ENCODE results near the gene HKDC1. TPM values are rescaled to one million over a fixed set of nuclear protein-coding genes. Genes with fewer than 3 reads are reported as not detected.
A peak's percentile ranks its signal among the peaks of the same experiment; 100 is the strongest.
"Not testable (repeated sequence)": the region's sequence is repeated elsewhere in the genome, so short reads cannot be mapped to it uniquely, and the experiment has no call there.

The HKDC1 gene
- 0.06 and 0.50 TPM in 2 replicates for total RNA-seq (2014; rRNA removed; shearing (Covaris generic))

- no peak for DNase-seq (ENCODE audit: low read depth in 1 of 2, low spot score in 2 of 2)
- Histone ChIP-seq H3K4me1 (replicated peaks) (peaks cover 13% of the 10 kb centered on the region; the same call in 1 of the 2 replicates), H3K9me3 (replicated peaks) (no peaks in the 10 kb centered on the region)
These were observed at the start of gene HKDC1 for GRCh38 chr10:69220041-69220451. TSS of gene HKDC1 (plus strand) at chr10:69220332. CDS start at chr10:69220436, 104 bp downstream.

DNA sequence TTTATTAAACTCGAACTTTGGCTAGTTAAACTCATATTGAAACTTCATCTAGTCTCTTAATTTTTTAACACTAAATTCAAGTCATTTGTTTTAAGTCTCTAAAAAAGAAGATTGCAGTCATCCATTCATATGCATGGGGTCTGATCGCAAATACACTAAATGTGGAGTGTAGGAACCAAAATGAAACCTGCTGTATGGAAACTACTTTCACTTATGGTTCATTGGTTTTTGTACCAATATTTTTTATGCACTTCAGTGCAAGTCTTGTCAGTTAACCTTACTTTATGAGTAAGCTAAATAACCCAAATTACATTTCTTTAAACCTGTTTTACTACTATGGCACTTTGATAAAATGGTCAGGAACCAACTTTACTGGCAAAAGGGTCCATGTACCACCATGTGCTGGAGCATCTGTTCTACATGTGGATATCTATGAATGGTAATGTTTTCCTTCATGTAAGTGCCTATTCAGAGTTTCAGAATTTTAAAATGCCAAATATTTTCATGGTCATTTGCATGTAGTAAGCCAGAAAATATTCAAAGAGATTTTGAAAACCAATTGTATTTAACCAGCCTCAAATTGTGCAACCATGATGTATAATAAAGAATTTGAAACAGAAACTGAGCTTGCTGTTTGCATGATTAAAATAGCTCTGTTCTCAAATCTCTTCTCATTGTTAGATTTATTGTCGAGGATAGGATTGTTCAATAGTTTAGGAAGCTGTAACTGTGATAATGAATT is 47.7 kb upstream of the HKDC1 start:
- no peak overlapping the region for H3K27ac ChIP-seq
- DNase-seq (ENCODE audit: low read depth in 1 of 2, low spot score in 2 of 2): no peak

More at GRCh38 chr10:69220041-69220451, at the start of gene HKDC1:
- Histone ChIP-seq H3K27me3 (replicated peaks) (no peaks in the 10 kb centered on the region; the same call in 1 of the 2 replicates), H3K27ac (no peak within 1 kb of the TSS), H3K4me3 (no peak within 1 kb of the TSS), H3K36me3 (no peaks in the 10 kb centered on the region)

DNA sequence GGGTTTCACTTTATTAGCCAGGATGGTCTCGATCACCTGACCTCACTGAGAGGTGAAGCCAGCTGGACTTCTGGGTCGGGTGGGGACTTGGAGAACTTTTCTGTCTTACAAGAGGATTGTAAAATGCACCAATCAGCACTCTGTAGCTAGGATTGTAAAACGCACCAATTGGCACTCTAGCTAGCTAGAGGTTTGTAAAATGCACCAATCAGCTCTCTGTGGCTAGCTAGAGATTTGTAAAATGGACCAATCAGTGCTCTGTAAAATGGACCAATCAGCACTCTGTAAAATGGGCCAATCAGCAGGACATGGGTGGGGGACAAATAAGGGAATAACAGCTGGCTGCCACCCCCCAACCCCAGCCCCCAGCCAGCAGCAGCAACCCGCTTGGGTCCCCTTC is 44.8 kb upstream of the HKDC1 start:
- not testable (repeated sequence) for DNase-seq (ENCODE audit: low read depth in 1 of 2, low spot score in 2 of 2); H3K4me3 ChIP-seq; H3K9me3 ChIP-seq (replicated peaks); H3K4me1 ChIP-seq (replicated peaks); H3K27ac ChIP-seq; H3K27me3 ChIP-seq (replicated peaks)
- peaks cover 10% of the 10 kb centered on the region for H3K36me3 ChIP-seq

More for the DNA sequence above, 47.7 kb upstream of the HKDC1 start:
- H3K27me3 ChIP-seq (replicated peaks): no peaks in the 10 kb centered on the region
- H3K4me3 ChIP-seq: no peak overlapping the region
- H3K36me3 ChIP-seq: peaks cover 23% of the 10 kb centered on the region
- H3K9me3 ChIP-seq (replicated peaks): no peaks in the 10 kb centered on the region
- no peaks in the 10 kb centered on the region for H3K4me1 ChIP-seq (replicated peaks)

- Histone ChIP-seq H3K4me1 (replicated peaks) (peaks cover 12% of the 10 kb centered on the region), H3K36me3 (peaks cover 14% of the 10 kb centered on the region), H3K4me3 (no peak overlapping the region), H3K27ac (no peak overlapping the region), H3K9me3 (replicated peaks) (no peaks in the 10 kb centered on the region), H3K27me3 (replicated peaks) (no peaks in the 10 kb centered on the region)
- no peak for DNase-seq (ENCODE audit: low read depth in 1 of 2, low spot score in 2 of 2)
These were observed 43.3 kb upstream of the HKDC1 start for GRCh38 chr10:69176823-69177222.

DNA sequence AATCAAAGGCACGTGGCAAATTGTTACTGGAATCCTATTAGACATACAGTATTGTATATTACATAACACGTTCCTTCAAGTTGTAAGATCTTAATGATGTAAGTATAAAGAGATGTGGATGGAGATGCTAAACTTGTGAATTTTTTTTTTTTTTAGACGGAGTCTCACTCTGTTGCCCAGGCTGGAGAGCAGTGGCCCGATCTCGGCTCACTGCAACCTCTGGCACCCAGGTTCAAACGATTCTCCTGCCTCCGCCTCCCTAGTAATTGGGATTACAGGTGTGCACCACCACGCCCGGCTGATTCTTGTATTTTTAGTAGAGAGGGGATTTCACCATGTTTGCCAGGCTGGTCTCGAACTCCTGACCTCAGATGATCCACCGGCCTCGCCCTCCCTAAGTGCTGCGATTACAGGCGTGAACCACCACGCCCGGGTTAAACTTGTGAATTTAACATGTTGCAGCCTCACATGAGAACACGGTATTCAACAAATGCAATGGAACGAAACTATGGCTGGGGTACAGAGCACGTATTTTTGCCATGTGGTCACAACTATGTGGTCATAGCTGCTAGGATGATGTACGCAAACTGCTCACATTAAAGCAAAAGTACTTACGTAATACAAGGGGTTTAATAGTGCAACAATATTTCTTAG is 40.9 kb upstream of the HKDC1 start:
- Histone ChIP-seq H3K27me3 (replicated peaks) (no peaks in the 10 kb centered on the region), H3K4me3 (peak overlapping the region; percentile 90), H3K27ac (peak overlapping the region; percentile 99), H3K36me3 (peaks cover 25% of the 10 kb centered on the region), H3K9me3 (replicated peaks) (no peaks in the 10 kb centered on the region), H3K4me1 (replicated peaks) (peaks cover 12% of the 10 kb centered on the region)
- DNase-seq (ENCODE audit: low read depth in 1 of 2, low spot score in 2 of 2): no peak

GRCh38 chr10:69179743-69180524 is 40.2 kb upstream of the HKDC1 start, which contains the start of gene SUPV3L1:
TSS of gene SUPV3L1 (plus strand) at chr10:69180234. CDS start at chr10:69180292, 58 bp downstream.
- H3K9me3 ChIP-seq (replicated peaks): no peaks in the 10 kb centered on the region
- DNase-seq (ENCODE audit: low read depth in 1 of 2, low spot score in 2 of 2): peak; percentile 96 to 99
- H3K27ac ChIP-seq: peak within 1 kb of the TSS; percentile 99
- H3K27me3 ChIP-seq (replicated peaks): no peaks in the 10 kb centered on the region
- peaks cover 27% of the 10 kb centered on the region for H3K36me3 ChIP-seq
- peaks cover 12% of the 10 kb centered on the region for H3K4me1 ChIP-seq (replicated peaks)
- peak within 1 kb of the TSS; percentile 90 for H3K4me3 ChIP-seq

DNA sequence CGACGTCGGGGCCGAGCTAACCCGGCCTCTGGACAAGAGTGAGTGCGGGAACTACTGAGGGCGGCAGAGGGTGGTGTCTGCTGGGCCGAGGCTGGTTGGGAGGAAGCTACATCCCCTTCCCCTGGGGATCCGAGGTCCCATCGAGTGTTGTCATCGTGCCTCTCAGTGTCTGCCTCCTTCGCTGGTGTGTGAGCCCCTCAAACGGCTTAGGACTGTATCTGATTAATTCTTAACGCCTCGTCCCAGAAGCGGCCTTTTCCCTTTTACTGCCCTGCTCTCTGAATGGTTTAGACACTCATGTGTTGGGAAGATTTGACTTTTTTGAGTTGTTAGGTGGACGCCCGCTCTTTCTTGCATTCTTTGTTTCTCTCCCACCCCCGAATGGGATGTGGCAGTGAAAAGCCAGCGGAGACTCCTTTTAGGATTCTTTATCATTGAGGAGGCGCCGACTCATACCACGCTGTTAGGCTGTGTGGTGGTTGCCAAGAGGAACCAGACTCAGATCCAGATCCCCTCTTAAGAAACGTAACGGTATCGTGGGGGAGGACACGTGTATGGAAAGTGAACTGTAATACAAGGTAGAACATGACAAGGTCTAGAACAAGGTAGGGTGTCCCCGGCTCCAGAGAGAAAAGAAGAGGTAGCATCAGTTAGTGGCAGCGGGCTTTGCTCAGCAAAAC is 39.5 kb upstream of the HKDC1 start:
- peaks cover 27% of the 10 kb centered on the region for H3K36me3 ChIP-seq
- no peaks in the 10 kb centered on the region for H3K27me3 ChIP-seq (replicated peaks)
- H3K27ac ChIP-seq: peak overlapping the region; percentile 99
- H3K9me3 ChIP-seq (replicated peaks): no peaks in the 10 kb centered on the region
- H3K4me3 ChIP-seq: peak overlapping the region; percentile 90
- DNase-seq (ENCODE audit: low read depth in 1 of 2, low spot score in 2 of 2): peak in 1 of 2 experiments; percentile 48
- peaks cover 12% of the 10 kb centered on the region for H3K4me1 ChIP-seq (replicated peaks)

- Histone ChIP-seq H3K4me3 (peak overlapping the region; percentile 90), H3K27me3 (replicated peaks) (no peaks in the 10 kb centered on the region), H3K9me3 (replicated peaks) (no peaks in the 10 kb centered on the region), H3K27ac (peak overlapping the region; percentile 21; the same call in 1 of the 2 replicates), H3K36me3 (peaks cover 32% of the 10 kb centered on the region), H3K4me1 (replicated peaks) (peaks cover 12% of the 10 kb centered on the region)
- DNase-seq (ENCODE audit: low read depth in 1 of 2, low spot score in 2 of 2): no peak
These were observed 38.7 kb upstream of the HKDC1 start for GRCh38 chr10:69181433-69181832.

GRCh38 chr10:69182005-69182404 is 38.1 kb upstream of the HKDC1 start:
- no peak for DNase-seq (ENCODE audit: low read depth in 1 of 2, low spot score in 2 of 2)
- Histone ChIP-seq H3K27ac (no peak overlapping the region), H3K4me3 (no peak overlapping the region), H3K36me3 (peaks cover 37% of the 10 kb centered on the region), H3K4me1 (replicated peaks) (peaks cover 12% of the 10 kb centered on the region), H3K27me3 (replicated peaks) (no peaks in the 10 kb centered on the region), H3K9me3 (replicated peaks) (no peaks in the 10 kb centered on the region)

- Histone ChIP-seq H3K4me3 (no peak overlapping the region), H3K9me3 (replicated peaks) (no peaks in the 10 kb centered on the region), H3K27ac (no peak overlapping the region), H3K36me3 (peaks cover 60% of the 10 kb centered on the region), H3K27me3 (replicated peaks) (no peaks in the 10 kb centered on the region), H3K4me1 (replicated peaks) (peaks cover under 1% of the 10 kb centered on the region; the same call in 1 of the 2 replicates)
- no peak for DNase-seq (ENCODE audit: low read depth in 1 of 2, low spot score in 2 of 2)
These were observed 33.6 kb upstream of the HKDC1 start for GRCh38 chr10:69186524-69186923.

GRCh38 chr10:69201045-69201444 is 19.1 kb upstream of the HKDC1 start:
- H3K27ac ChIP-seq: no peak overlapping the region
- H3K4me3 ChIP-seq: no peak overlapping the region
- H3K9me3 ChIP-seq (replicated peaks): no peaks in the 10 kb centered on the region
- H3K36me3 ChIP-seq: peaks cover 40% of the 10 kb centered on the region
- no peak for DNase-seq (ENCODE audit: low read depth in 1 of 2, low spot score in 2 of 2)
- H3K27me3 ChIP-seq (replicated peaks): no peaks in the 10 kb centered on the region
- H3K4me1 ChIP-seq (replicated peaks): no peaks in the 10 kb centered on the region

- no peaks in the 10 kb centered on the region for H3K4me1 ChIP-seq (replicated peaks)
- DNase-seq (ENCODE audit: low read depth in 1 of 2, low spot score in 2 of 2): no peak
- H3K27ac ChIP-seq: no peak overlapping the region
- H3K9me3 ChIP-seq (replicated peaks): no peaks in the 10 kb centered on the region
- H3K36me3 ChIP-seq: peaks cover 48% of the 10 kb centered on the region
- no peak overlapping the region for H3K4me3 ChIP-seq
- no peaks in the 10 kb centered on the region for H3K27me3 ChIP-seq (replicated peaks)
These were observed 17.8 kb upstream of the HKDC1 start for GRCh38 chr10:69202332-69202731.

DNA sequence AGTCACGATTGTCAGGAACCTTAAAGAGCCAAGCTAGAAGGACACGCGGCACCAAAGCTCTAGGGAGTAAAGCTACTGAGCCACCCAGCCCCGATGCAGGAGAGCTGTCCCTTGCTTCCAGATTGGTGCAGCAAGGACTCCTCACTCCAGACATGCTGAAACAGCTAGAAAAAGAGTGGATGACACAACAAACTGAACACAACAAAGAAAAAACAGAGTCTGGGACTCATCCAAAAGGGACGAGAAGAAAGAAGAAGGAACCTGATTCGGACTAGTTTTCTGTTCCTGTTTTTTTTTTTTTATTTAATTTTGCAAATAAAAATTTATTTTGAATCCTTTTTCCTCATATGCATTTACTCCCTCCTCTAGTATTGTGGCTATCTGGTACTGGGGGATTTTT is 11.4 kb upstream of the HKDC1 start:
- H3K27ac ChIP-seq: no peak overlapping the region
- no peaks in the 10 kb centered on the region for H3K9me3 ChIP-seq (replicated peaks)
- H3K4me3 ChIP-seq: no peak overlapping the region
- no peaks in the 10 kb centered on the region for H3K27me3 ChIP-seq (replicated peaks)
- H3K36me3 ChIP-seq: peaks cover 36% of the 10 kb centered on the region
- no peak for DNase-seq (ENCODE audit: low read depth in 1 of 2, low spot score in 2 of 2)
- H3K4me1 ChIP-seq (replicated peaks): 0 out of 2 replicates have a peak, but pooled peaks cover 2% of the 10 kb centered on the region

Measured in SJSA1 (cell line).